Esophagus squamous epithelium (tissue), 4 donors: Measurements from ENCODE around the gene MAP9.

Source experiments
- CTCF ChIP-seq, 6 experiments: fragments of 450-650 bp in 4 of 6; fragments of 200-600 bp in 2 of 6; sonication (generic) in 2 of 6; IDR thresholded peaks; one replicate each; pipeline ENCODE4 v1.5.1; 2016 to 2019; ENCODE audit warnings: antibody characterized with exemption in 6 of 6, mild to moderate bottlenecking in 4 of 6, moderate library complexity in 4 of 6
- POLR2A ChIP-seq, 4 donors: fragments of 450-650 bp; IDR thresholded peaks; one replicate each; pipeline ENCODE4 v1.6.1; 2017; ENCODE audit warnings: antibody characterized with exemption in 4 of 4, mild to moderate bottlenecking in 4 of 4, moderate library complexity in 3 of 4

GRCh38 chr4:155391932-155392331 is 15.2 kb upstream of the MAP9 start:
- TF ChIP-seq CTCF (IDR thresholded peaks at IDR 0.05) (no peak), POLR2A (IDR thresholded peaks at IDR 0.05) (no peak)
